HepG2 (cell line): ENCODE results near the gene SLC38A8. TPM values are rescaled to one million over a fixed set of nuclear protein-coding genes. Genes with fewer than 3 reads are reported as not detected.

Experiments used
- ATAC-seq: fragments of 200-7000 bp; cut with Tn5 transposase; 3 replicates; pipeline ENCODE4 v1.9.1; 2020; ENCODE audit warnings: mild to moderate bottlenecking, moderate library complexity
- BruUV-seq: library from RNA; stranded (reverse); fragments of 400-500 nt; replicated peaks from 2 replicates; lab custom pipeline; 2021; lab: Mats Ljungman, UMichigan
- CTCF ChIA-PET: fragments of 300-600 bp; formaldehyde crosslinking; extraction: SDS; loops from one replicate; lab custom pipeline; 2021; ENCODE audit warnings: low total read pairs, inconsistent platforms, low intra/inter-chr PET ratio; lab: Yijun Ruan, JAX
- POLR2A ChIA-PET: fragments of 350-600 bp; sonication (Branson Sonifier 250); formaldehyde crosslinking; loops from one replicate; lab custom pipeline; 2020; ENCODE audit warnings: antibody characterized with exemption, inconsistent platforms; lab: Yijun Ruan, JAX
- DNase-seq: peaks from one replicate; pipeline ENCODE4 v3.0.0-alpha.2; 2015; ENCODE audit warnings: low spot score
- FAIRE-seq: peaks from 3 replicates; lab custom pipeline; 2011; peaks lifted over from hg19 to GRCh38; lab: Jason Lieb, UNC
- H2AFZ ChIP-seq: one replicate; pipeline ENCODE4 v1.6.1; 2011; ENCODE audit warnings: low read length, inconsistent platforms
- H3K27ac ChIP-seq: fragments of 300-600 bp; 3 replicates; pipeline ENCODE4 v1.8.0; 2011; ENCODE audit warnings: mixed run types, mild to moderate bottlenecking, mixed read lengths, low read length, inconsistent platforms; ENCODE audit not compliant: insufficient read depth; ENCODE audit errors: extremely low read length
- H3K27me3 ChIP-seq, 2 experiments: fragments of 200-600 bp in 1 of 2; 2 replicates in 1 of 2; 3 replicates in 1 of 2; pipeline versions ENCODE4 v1.6.0 to v1.8.0; 2011; ENCODE audit warnings: low read length in 2 of 2, mild to moderate bottlenecking in 2 of 2, moderate library complexity in 2 of 2, inconsistent platforms in 1 of 2; ENCODE audit not compliant: insufficient read depth in 2 of 2, control insufficient read depth in 1 of 2
- H3K36me3 ChIP-seq, 2 experiments: fragments of 200-600 bp in 1 of 2; replicated peaks in 1 of 2; 2 replicates in 1 of 2; 3 replicates in 1 of 2; pipeline versions ENCODE4 v1.5.1 to v1.8.0; 2011; ENCODE audit warnings: low read length in 2 of 2, inconsistent platforms in 1 of 2; ENCODE audit not compliant: insufficient read depth in 2 of 2, control insufficient read depth in 1 of 2
- H3K4me1 ChIP-seq: 2 replicates; pipeline ENCODE4 v1.5.1; 2012; ENCODE audit warnings: low read length, inconsistent platforms; ENCODE audit not compliant: insufficient read depth
- H3K4me2 ChIP-seq: 2 replicates; pipeline ENCODE4 v1.6.0; 2011; ENCODE audit warnings: low read depth, low read length, inconsistent platforms
- H3K4me3 ChIP-seq, 3 experiments: fragments of 200-600 bp in 1 of 3; sonication (generic), shearing (Covaris generic) in 1 of 3; replicated peaks in 1 of 3; 2 replicates each; pipeline ENCODE4 v1.5.1; 2011 to 2016; ENCODE audit warnings: low read length in 3 of 3, inconsistent platforms in 2 of 3, low read depth in 2 of 3, mild to moderate bottlenecking in 2 of 3, control low read depth in 1 of 3, mixed read lengths in 1 of 3; ENCODE audit not compliant: insufficient read depth in 1 of 3
- H3K79me2 ChIP-seq: one replicate; pipeline ENCODE4 v1.6.1; 2011; ENCODE audit warnings: low read length, inconsistent platforms; ENCODE audit not compliant: insufficient read depth
- H3K9ac ChIP-seq: 2 replicates; pipeline ENCODE4 v1.6.0; 2011; ENCODE audit warnings: mild to moderate bottlenecking, low read depth, low read length, inconsistent platforms; ENCODE audit not compliant: insufficient read depth
- H3K9me3 ChIP-seq: 2 replicates; pipeline ENCODE4 v1.5.1; 2012; ENCODE audit warnings: mild to moderate bottlenecking, low read length
- H4K20me1 ChIP-seq: 2 replicates; pipeline ENCODE4 v1.6.0; 2011; ENCODE audit warnings: inconsistent platforms, mild to moderate bottlenecking, low read length, moderate library complexity; ENCODE audit not compliant: insufficient read depth
- AGO2 ChIP-seq: fragments of 200-400 bp; formaldehyde crosslinking; optimal IDR thresholded peaks from 2 replicates; pipeline ENCODE3; 2017; ENCODE audit warnings: mild to moderate bottlenecking, low read depth, low read length, moderate library complexity
- CEBPZ ChIP-seq: IDR thresholded peaks from 2 replicates; pipeline ENCODE4 v1.6.1; 2012; ENCODE audit warnings: low read length, improper control_type of control experiment
- FIP1L1 ChIP-seq: fragments of 200-400 bp; formaldehyde crosslinking; IDR thresholded peaks from 2 replicates; pipeline ENCODE4 v1.6.1; 2018; ENCODE audit warnings: low read depth, mild to moderate bottlenecking, low read length, moderate library complexity, borderline replicate concordance; ENCODE audit not compliant: insufficient read depth
- TBP ChIP-seq: sonication (generic); formaldehyde crosslinking; IDR thresholded peaks from 2 replicates; pipeline ENCODE4 v1.5.0; 2020; ENCODE audit warnings: missing genetic modification reagents
- ZNF678 ChIP-seq: sonication (generic); formaldehyde crosslinking; IDR thresholded peaks from 2 replicates; pipeline ENCODE4 v1.4.0; 2020; ENCODE audit warnings: mild to moderate bottlenecking, missing genetic modification reagents
- WGBS: methylation state at CpG from one replicate; pipeline ENCODE4 v1.1.6; 2017; ENCODE audit warnings: low lambda C conversion rate; 5-methylcytosine and 5-hydroxymethylcytosine counted together
- in situ Hi-C: cut with HindIII; loops from 2 replicates; pipeline ENCODE4 v1.10.0; 2017; ENCODE audit warnings: low pct_unique_long_range_greater_than_20kb; ENCODE audit not compliant: extremely low pct_ligation_motif_present
- intact Hi-C: fragments of 100-400 bp; cut with micrococcal nuclease; formaldehyde crosslinking; loops from one replicate; pipeline ENCODE4 v1.10.0; 2022; ENCODE audit not compliant: unreplicated experiment
- polyA plus RNA-seq, 8 experiments: library from polyadenylated mRNA; depleted of rRNA in 3 of 8; stranded (reverse) in 7 of 8; unstranded in 1 of 8; fragments of >200 nt; fragmentation: Illumina TruSeq in 4 of 8; extraction: Trizol in 4 of 8; gene quantifications; 2 replicates each; pipeline versions ENCODE4 v1.2.1 to v1.2.3, GENCODE V29; 2011 to 2016; ENCODE audit warnings: low read depth in 4 of 8, missing spikeins in 1 of 8, mixed read lengths in 1 of 8; ENCODE audit not compliant: insufficient read depth in 1 of 8
- total RNA-seq, 5 experiments: library from RNA; depleted of rRNA; stranded (reverse); fragments of >200 nt; fragmentation: Illumina TruSeq; extraction: Trizol; gene quantifications; 2 replicates each; pipeline ENCODE4 v1.2.3, GENCODE V29; 2016; ENCODE audit warnings: low read depth in 1 of 5

The SLC38A8 gene
- total and polyA plus RNA-seq, 2 of the 13 experiments (the other 11 are each of a cell fraction or from before 2014, with no cell fraction given) = 0.24 to 0.37 TPM

- Histone ChIP-seq H3K27me3 (peaks cover 0 to 7% of the 10 kb centered on the region in 2 experiments; a peak in 1 of 5 replicates), H2AFZ (no peak overlapping the region), H3K4me1 (peaks cover 1% of the 10 kb centered on the region), H3K36me3 (peaks cover 25 to 46% of the 10 kb centered on the region in 2 experiments; a peak in 4 of 5 replicates), H3K9me3 (no peaks in the 10 kb centered on the region), H3K9ac (no peak overlapping the region), H3K4me2 (no peak overlapping the region), H4K20me1 (peaks cover 14% of the 10 kb centered on the region; the same call in 1 of the 2 replicates), H3K4me3 (no peak overlapping the region), H3K79me2 (no peaks in the 10 kb centered on the region), H3K27ac (no peak overlapping the region)
- DNase-seq = no peak
- no peak for FAIRE-seq
- intact Hi-C loops = no loop called here
- POLR2A ChIA-PET = interaction anchor here (2.9 kb wide), 1 partner anchor 12 kb away, joined by 12 read pairs; the partner anchor contains the start of gene OSGIN1
- TF ChIP-seq CEBPZ (no peak), ZNF678 (CRISPR knock-in tag) (no peak), AGO2 (peak; percentile 92), FIP1L1 (no peak), TBP (no peak)
- peak; percentile 2 for ATAC-seq
- CTCF ChIA-PET = no interaction called here
- in situ Hi-C loops = loop anchor here (25.0 kb wide), 1 partner anchor 222 kb away; the partner anchor contains the start of genes ADAD2 and TAF1C
- 94% methylated on average over 31 of the region's 36 CpGs for WGBS
- BruUV-seq = no TSS peak
Measured at GRCh38 chr16:83965444-83966152, 77.0 kb downstream of the SLC38A8 start.
